Large intestine (tissue), 3 donors: ENCODE results near the gene IGFBP4. TPM values are rescaled to one million over a fixed set of nuclear protein-coding genes. Genes with fewer than 3 reads are reported as not detected.
A peak's percentile ranks its signal among the peaks of the same experiment; 100 is the strongest.

Experiments
- DNase-seq, 2 donors: peaks; one replicate each; pipeline versions ENCODE4 v3.0.0 to v3.0.0-alpha.2; 2013
- H3K27ac ChIP-seq: one replicate; pipeline ENCODE4 v1.5.1; 2013; ENCODE audit warnings: low read length
- H3K27me3 ChIP-seq: 2 replicates; pipeline ENCODE4 v1.6.1; 2013; ENCODE audit warnings: low read length; ENCODE audit not compliant: control insufficient read depth, insufficient read depth
- H3K36me3 ChIP-seq: 2 replicates; pipeline ENCODE4 v1.6.1; 2013; ENCODE audit warnings: low read length; ENCODE audit not compliant: control insufficient read depth, insufficient read depth
- H3K4me1 ChIP-seq: one replicate; pipeline ENCODE4 v1.6.1; 2013; ENCODE audit warnings: low read length; ENCODE audit not compliant: control insufficient read depth, insufficient read depth
- H3K4me3 ChIP-seq: one replicate; pipeline ENCODE4 v1.5.1; 2013; ENCODE audit warnings: low read length
- H3K9me3 ChIP-seq: one replicate; pipeline ENCODE4 v1.6.1; 2013; ENCODE audit warnings: mild to moderate bottlenecking, low read depth, low read length, moderate library complexity; ENCODE audit not compliant: control insufficient read depth
- WGBS: methylation state at CpG from one replicate; pipeline ENCODE4 v1.1.5; 2013; ENCODE audit warnings: low lambda C conversion rate; ENCODE audit not compliant: insufficient coverage; 5-methylcytosine and 5-hydroxymethylcytosine counted together
- polyA plus RNA-seq: library from polyadenylated mRNA; unstranded; fragments of 120-200 nt; gene quantifications from one replicate; pipeline ENCODE4 v1.2.1, GENCODE V29; 2013

Gene IGFBP4
- polyA plus RNA-seq, 1 donor, result 111 TPM

GRCh38 chr17:40430272-40431230 lies 12.7 kb upstream of the IGFBP4 start:
- Histone ChIP-seq H3K27ac (no peak overlapping the region), H3K27me3 (no peaks in the 10 kb centered on the region), H3K36me3 (no peaks in the 10 kb centered on the region), H3K9me3 (no peaks in the 10 kb centered on the region), H3K4me3 (no peak overlapping the region), H3K4me1 (no peaks in the 10 kb centered on the region)
- DNase-seq, result no peak
- WGBS, result no CpG with 5 or more reads among the region's 10 CpGs

GRCh38 chr17:40431231-40431602 lies 12.0 kb upstream of the IGFBP4 start:
- 83% methylated on average over 1 of the region's 3 CpGs for WGBS
- no peaks in the 10 kb centered on the region for H3K4me1 ChIP-seq
- H3K36me3 ChIP-seq, result no peaks in the 10 kb centered on the region
- H3K27ac ChIP-seq, result no peak overlapping the region
- H3K27me3 ChIP-seq, result no peaks in the 10 kb centered on the region
- no peaks in the 10 kb centered on the region for H3K9me3 ChIP-seq
- DNase-seq, result no peak
- no peak overlapping the region for H3K4me3 ChIP-seq

GRCh38 chr17:40432864-40433528 lies 10.3 kb upstream of the IGFBP4 start:
- DNase-seq, result peak in 1 of 2 donors; percentile 45
- H3K27me3 ChIP-seq, result no peaks in the 10 kb centered on the region
- H3K4me3 ChIP-seq, result no peak overlapping the region
- peak overlapping the region; percentile 46 for H3K27ac ChIP-seq
- H3K36me3 ChIP-seq, result no peaks in the 10 kb centered on the region
- no peaks in the 10 kb centered on the region for H3K4me1 ChIP-seq
- no CpG with 5 or more reads among the region's 2 CpGs for WGBS
- no peaks in the 10 kb centered on the region for H3K9me3 ChIP-seq

GRCh38 chr17:40433551-40434415 lies 9.5 kb upstream of the IGFBP4 start:
- H3K27ac ChIP-seq, result peak overlapping the region; percentile 46
- no peaks in the 10 kb centered on the region for H3K9me3 ChIP-seq
- H3K4me3 ChIP-seq, result no peak overlapping the region
- DNase-seq, result no peak
- WGBS, result no CpG with 5 or more reads among the region's 6 CpGs
- H3K27me3 ChIP-seq, result no peaks in the 10 kb centered on the region
- H3K36me3 ChIP-seq, result no peaks in the 10 kb centered on the region
- H3K4me1 ChIP-seq, result no peaks in the 10 kb centered on the region

- no peaks in the 10 kb centered on the region for H3K27me3 ChIP-seq
- no peak overlapping the region for H3K27ac ChIP-seq
- no peak for DNase-seq
- no CpG with 5 or more reads among the region's 5 CpGs for WGBS
- H3K9me3 ChIP-seq, result no peaks in the 10 kb centered on the region
- H3K4me3 ChIP-seq, result no peak overlapping the region
- no peaks in the 10 kb centered on the region for H3K4me1 ChIP-seq
- H3K36me3 ChIP-seq, result no peaks in the 10 kb centered on the region
Measured at GRCh38 chr17:40436636-40437035, 6.6 kb upstream of the IGFBP4 start.

- no peak for DNase-seq
- H3K27ac ChIP-seq, result no peak overlapping the region
- H3K4me3 ChIP-seq, result no peak overlapping the region
- H3K9me3 ChIP-seq, result no peaks in the 10 kb centered on the region
- no peaks in the 10 kb centered on the region for H3K36me3 ChIP-seq
- no CpG with 5 or more reads among the region's 5 CpGs for WGBS
- no peaks in the 10 kb centered on the region for H3K27me3 ChIP-seq
- H3K4me1 ChIP-seq, result peaks cover under 1% of the 10 kb centered on the region
Measured at GRCh38 chr17:40437095-40437732, 6.0 kb upstream of the IGFBP4 start.

- H3K4me1 ChIP-seq, result peaks cover 14% of the 10 kb centered on the region
- peaks cover 10% of the 10 kb centered on the region for H3K27me3 ChIP-seq
- H3K4me3 ChIP-seq, result no peak overlapping the region
- WGBS, result no CpG with 5 or more reads among the region's 4 CpGs
- DNase-seq, result no peak
- no peaks in the 10 kb centered on the region for H3K9me3 ChIP-seq
- H3K36me3 ChIP-seq, result no peaks in the 10 kb centered on the region
- no peak overlapping the region for H3K27ac ChIP-seq
Measured at GRCh38 chr17:40440166-40440565, 3.1 kb upstream of the IGFBP4 start.

GRCh38 chr17:40442392-40443195 lies 656 bp upstream of the IGFBP4 start:
- H3K4me3 ChIP-seq, result peak overlapping the region; percentile 44
- peaks cover 19% of the 10 kb centered on the region for H3K4me1 ChIP-seq
- H3K27ac ChIP-seq, result peak overlapping the region; percentile 70
- H3K9me3 ChIP-seq, result no peaks in the 10 kb centered on the region
- no CpG with 5 or more reads among the region's 29 CpGs for WGBS
- no peaks in the 10 kb centered on the region for H3K36me3 ChIP-seq
- DNase-seq, result no peak
- H3K27me3 ChIP-seq, result peaks cover 14% of the 10 kb centered on the region
